Colonic mucosa (tissue), 4 donors: Measurements from ENCODE around the gene XRCC3. TPM values are rescaled to one million over a fixed set of nuclear protein-coding genes. Genes with fewer than 3 reads are reported as not detected.

Experiments
- DNase-seq: peaks from one replicate; pipeline ENCODE4 v3.0.0-alpha.2; 2020
- H3K27ac ChIP-seq: fragments of 200-600 bp; one replicate; pipeline ENCODE4 v1.8.0; 2021
- H3K27me3 ChIP-seq: fragments of 200-600 bp; one replicate; pipeline ENCODE4 v1.8.0; 2021
- H3K36me3 ChIP-seq: fragments of 200-600 bp; one replicate; pipeline ENCODE4 v1.8.0; 2021
- H3K4me1 ChIP-seq: fragments of 200-600 bp; one replicate; pipeline ENCODE4 v1.8.0; 2021; ENCODE audit warnings: mild to moderate bottlenecking
- H3K4me3 ChIP-seq: fragments of 200-600 bp; one replicate; pipeline ENCODE4 v1.8.0; 2021
- H3K9ac ChIP-seq, 2 donors: one replicate each; pipeline ENCODE4 v1.7.0; 2013; ENCODE audit warnings: control low read depth in 2 of 2, low read depth in 2 of 2, low read length in 2 of 2
- H3K9me3 ChIP-seq: fragments of 200-600 bp; one replicate; pipeline ENCODE4 v1.8.0; 2021
- intact Hi-C: fragments of 100-400 bp; cut with DNase I; formaldehyde crosslinking; loops from one replicate; pipeline ENCODE4 v1.14.1; 2022
- total RNA-seq, 2 donors: library from RNA; stranded (reverse); fragmentation: NEBNext Ultra II Directional in 1 of 2; extraction: Animal tissue kit (Norgen Biotek cat#: 25700) in 1 of 2; gene quantifications; one replicate each; pipeline ENCODE4 v1.2.1, GENCODE V29; 2021
- TF ChIP-seq, protein P1 (sequence below): fragments of 200-600 bp; IDR thresholded peaks from one replicate; pipeline ENCODE4 v1.8.0; 2022; ENCODE audit warnings: antibody characterized with exemption, mild to moderate bottlenecking
- donor health status: healthy.
- donor health status: DM: no; HTN: no; CAD: no.
- donor health status: DM: no; HTN: no; CAD: no.

Gene XRCC3
- total RNA-seq, 2 donors from 2014 or later, result 8.3 to 70.0 TPM

DNA sequence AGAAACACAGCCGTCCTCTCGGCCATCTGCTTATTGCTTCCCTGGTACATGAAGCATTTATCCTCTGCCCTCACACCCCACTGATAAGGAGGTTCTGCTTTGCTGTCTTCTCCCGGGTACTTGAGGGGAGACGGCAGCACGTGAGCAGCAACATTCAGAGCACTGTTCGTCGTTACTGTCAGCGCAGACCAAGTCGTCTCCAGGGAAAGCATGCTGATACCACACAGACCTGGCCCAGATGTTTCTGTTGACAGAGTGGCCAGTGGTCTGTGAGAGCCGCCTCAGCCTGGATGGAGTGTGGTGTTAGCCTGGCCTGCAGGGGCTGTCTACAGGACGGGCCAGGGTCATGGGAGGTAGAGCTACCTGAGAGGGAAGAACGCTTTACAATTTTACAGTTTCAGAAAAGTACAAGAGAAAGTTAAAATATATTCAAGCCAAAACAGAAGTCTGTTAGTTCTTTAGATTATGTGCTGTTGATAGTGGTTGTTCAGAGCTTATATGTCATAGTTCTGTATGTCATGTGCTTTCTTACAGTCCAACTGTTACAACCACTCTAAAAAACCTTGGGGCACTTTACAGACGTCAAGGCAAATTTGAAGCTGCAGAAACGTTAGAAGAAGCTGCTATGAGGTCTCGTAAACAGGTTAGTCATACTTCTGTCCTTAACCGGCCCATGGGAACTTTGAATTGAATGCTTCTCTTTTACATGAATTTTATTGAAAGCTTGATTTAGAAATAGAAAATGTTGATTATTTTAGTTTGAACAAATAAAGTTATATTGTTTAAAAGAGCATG is 38.2 kb downstream of the XRCC3 start:
- Histone ChIP-seq H3K36me3 (peaks cover 36% of the 10 kb centered on the region), H3K9ac (peak overlapping the region in 1 of 2 donors; percentile 1), H3K4me1 (no peaks in the 10 kb centered on the region), H3K27me3 (no peaks in the 10 kb centered on the region), H3K4me3 (no peak overlapping the region), H3K9me3 (no peaks in the 10 kb centered on the region), H3K27ac (no peak overlapping the region)
- DNase-seq, result no peak
- TF ChIP-seq, protein P1, sequence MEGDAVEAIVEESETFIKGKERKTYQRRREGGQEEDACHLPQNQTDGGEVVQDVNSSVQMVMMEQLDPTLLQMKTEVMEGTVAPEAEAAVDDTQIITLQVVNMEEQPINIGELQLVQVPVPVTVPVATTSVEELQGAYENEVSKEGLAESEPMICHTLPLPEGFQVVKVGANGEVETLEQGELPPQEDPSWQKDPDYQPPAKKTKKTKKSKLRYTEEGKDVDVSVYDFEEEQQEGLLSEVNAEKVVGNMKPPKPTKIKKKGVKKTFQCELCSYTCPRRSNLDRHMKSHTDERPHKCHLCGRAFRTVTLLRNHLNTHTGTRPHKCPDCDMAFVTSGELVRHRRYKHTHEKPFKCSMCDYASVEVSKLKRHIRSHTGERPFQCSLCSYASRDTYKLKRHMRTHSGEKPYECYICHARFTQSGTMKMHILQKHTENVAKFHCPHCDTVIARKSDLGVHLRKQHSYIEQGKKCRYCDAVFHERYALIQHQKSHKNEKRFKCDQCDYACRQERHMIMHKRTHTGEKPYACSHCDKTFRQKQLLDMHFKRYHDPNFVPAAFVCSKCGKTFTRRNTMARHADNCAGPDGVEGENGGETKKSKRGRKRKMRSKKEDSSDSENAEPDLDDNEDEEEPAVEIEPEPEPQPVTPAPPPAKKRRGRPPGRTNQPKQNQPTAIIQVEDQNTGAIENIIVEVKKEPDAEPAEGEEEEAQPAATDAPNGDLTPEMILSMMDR, result no peak
- intact Hi-C loops, result loop anchor here (5.0 kb wide), 2 partner anchors 40 to 105 kb away; no protein-coding TSS in a partner anchor

DNA sequence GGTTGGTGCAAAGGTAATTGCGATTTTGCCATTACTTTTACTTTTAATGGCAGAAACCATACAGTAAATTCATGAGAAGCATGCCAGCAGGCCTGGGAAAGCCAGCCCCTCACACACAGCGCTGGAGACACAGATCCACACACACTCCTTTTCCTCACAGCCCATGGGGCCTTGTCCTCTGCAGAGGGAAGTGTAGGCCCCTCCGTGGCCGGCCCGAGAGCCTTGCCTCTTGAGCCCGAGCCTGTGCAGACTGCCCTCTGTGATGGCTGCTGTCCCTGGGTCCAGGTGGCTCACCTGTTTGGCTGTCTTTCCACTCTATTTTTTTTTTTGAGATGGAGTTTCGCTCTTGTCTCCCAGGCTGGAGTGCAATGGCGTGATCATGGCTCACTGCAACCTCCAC is 39.3 kb downstream of the XRCC3 start:
- no peak overlapping the region for H3K9ac ChIP-seq
- no peaks in the 10 kb centered on the region for H3K27me3 ChIP-seq
- TF ChIP-seq, protein P1, result no peak

DNA sequence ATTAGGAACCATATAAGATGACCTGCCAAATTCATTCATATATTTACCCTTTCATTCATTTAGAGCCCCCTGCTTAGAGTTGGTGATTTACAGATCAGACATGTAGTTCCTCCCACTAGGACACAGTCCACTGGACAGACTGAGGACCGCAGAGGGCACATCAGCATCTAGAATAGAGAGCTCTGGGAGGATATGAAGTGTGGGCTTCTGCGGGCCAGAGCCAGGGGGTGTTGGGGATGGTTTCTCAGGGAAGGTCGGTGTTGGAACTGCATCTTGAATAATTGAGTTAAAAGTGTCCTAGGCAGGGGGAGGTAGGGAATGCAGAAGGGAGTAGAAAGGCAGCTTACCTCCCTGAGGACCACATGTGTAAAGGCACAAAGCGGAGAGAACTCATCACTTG is 43.3 kb downstream of the XRCC3 start:
- H3K4me1 ChIP-seq, result no peaks in the 10 kb centered on the region
- TF ChIP-seq, protein P1, result no peak
- H3K9me3 ChIP-seq, result no peaks in the 10 kb centered on the region
- H3K9ac ChIP-seq, result no peak overlapping the region
- no peak overlapping the region for H3K27ac ChIP-seq
- DNase-seq, result no peak
- intact Hi-C loops, result no loop called here
- no peak overlapping the region for H3K4me3 ChIP-seq
- H3K27me3 ChIP-seq, result no peaks in the 10 kb centered on the region
- peaks cover 40% of the 10 kb centered on the region for H3K36me3 ChIP-seq

More for the DNA sequence above, 39.3 kb downstream of the XRCC3 start:
- DNase-seq, result no peak
- H3K27ac ChIP-seq, result no peak overlapping the region
- no peaks in the 10 kb centered on the region for H3K9me3 ChIP-seq
- no peaks in the 10 kb centered on the region for H3K4me1 ChIP-seq
- H3K36me3 ChIP-seq, result peaks cover 40% of the 10 kb centered on the region
- intact Hi-C loops, result loop anchor here (5.0 kb wide), 2 partner anchors 39 to 104 kb away; no protein-coding TSS in a partner anchor
- H3K4me3 ChIP-seq, result no peak overlapping the region

DNA sequence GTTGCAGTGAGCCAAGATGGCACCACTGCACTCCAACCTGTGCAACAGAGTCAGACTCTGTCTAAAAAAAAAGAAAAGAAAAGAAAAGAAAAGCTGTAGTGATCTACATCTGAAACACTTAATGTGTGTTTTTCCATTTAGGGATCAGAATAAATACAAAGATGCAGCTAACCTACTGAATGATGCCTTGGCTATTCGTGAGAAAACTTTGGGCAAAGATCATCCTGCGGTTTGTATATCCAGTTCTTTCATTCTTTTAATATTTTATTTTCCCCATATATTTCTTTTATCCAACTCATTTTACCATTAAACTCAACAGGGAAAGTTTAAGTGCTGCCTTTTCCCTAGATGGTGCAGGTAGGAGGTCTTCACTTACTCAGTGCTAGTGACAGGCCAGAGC is 45.9 kb downstream of the XRCC3 start:
- H3K27me3 ChIP-seq, result no peaks in the 10 kb centered on the region
- no peak overlapping the region for H3K4me3 ChIP-seq
- intact Hi-C loops, result no loop called here
- peaks cover 20% of the 10 kb centered on the region for H3K36me3 ChIP-seq
- no peaks in the 10 kb centered on the region for H3K9me3 ChIP-seq
- no peak for DNase-seq
- H3K27ac ChIP-seq, result no peak overlapping the region
- TF ChIP-seq, protein P1, result no peak
- no peaks in the 10 kb centered on the region for H3K4me1 ChIP-seq
- no peak overlapping the region for H3K9ac ChIP-seq

DNA sequence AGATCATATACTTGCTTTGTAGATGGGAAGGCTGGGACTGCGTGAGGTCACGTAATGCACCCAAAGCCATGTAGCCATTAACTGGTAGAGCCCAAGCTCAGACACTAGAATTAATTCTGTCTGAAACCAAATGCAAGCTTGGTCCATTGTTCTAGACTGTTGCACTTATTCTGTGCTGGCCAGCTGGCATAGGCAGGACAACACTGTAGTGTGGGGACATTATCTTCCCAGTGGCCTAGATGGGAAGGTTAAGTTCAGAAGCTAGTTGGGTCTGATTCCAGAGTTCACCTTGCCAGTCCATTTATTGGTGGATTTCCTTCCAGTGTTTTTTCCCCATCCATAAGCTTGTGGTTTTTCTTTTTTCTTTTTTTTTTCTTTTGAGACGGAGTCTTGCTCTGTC is 47.1 kb downstream of the XRCC3 start:
- no peaks in the 10 kb centered on the region for H3K4me1 ChIP-seq
- no peak overlapping the region for H3K4me3 ChIP-seq
- TF ChIP-seq, protein P1, result no peak
- no peaks in the 10 kb centered on the region for H3K9me3 ChIP-seq
- no peak overlapping the region for H3K9ac ChIP-seq
- peaks cover 13% of the 10 kb centered on the region for H3K36me3 ChIP-seq
- H3K27ac ChIP-seq, result no peak overlapping the region
- DNase-seq, result no peak
- intact Hi-C loops, result no loop called here
- no peaks in the 10 kb centered on the region for H3K27me3 ChIP-seq
